Measurements from ENCODE around the gene RTN4R. TPM values are rescaled to one million over a fixed set of nuclear protein-coding genes. Genes with fewer than 3 reads are reported as not detected.
A peak's percentile ranks its signal among the peaks of the same experiment; 100 is the strongest.

RTN4R gene
- total and polyA plus RNA-seq, 2 donors from 2014 or later = 1.2 to 2.5 TPM

DNA sequence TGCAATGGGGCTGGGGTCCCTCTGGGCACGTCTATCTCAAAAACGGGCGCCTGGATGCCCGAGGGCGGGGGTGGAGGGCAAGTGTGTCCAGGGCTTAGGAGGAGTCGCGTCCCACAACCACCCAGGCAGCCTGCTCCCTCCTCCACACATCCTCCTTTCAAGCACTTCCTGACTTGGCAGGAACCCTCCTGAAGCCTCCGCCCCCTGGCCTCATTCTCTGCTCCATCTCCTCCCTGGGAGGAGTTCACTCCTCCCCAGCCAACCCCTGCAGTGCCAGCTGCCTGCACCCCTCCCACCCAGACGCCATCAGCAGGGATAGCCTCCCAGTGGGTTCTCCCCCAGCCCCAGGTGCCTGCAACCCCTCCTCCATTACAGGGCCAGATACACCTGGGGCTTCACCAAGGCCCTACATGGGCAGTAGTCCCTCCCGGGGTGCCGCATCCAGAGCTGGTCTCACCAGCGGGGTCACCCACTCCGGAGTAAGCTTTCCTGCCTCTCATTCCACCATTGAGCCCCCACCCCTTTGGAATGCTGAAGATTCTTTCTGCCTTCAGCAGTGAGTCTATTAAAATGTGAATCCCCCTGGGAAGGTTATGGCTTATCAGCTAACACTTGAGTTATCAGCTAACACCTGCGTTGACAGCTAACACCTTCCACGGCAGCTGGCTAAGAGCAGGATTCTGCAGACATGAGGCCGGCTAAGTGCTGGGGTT lies 24.4 kb downstream of the RTN4R start:
- intact Hi-C loops (cut with DNase I) = no loop called here
- FAIRE-seq (no peak), DNase-seq (peak; percentile 82 to 93 (median 88))
- Histone ChIP-seq H3K4me1 (ENCODE audit: control insufficient read depth in 2 of 3, insufficient read depth in 2 of 3, low read depth in 1 of 3, low read length in 3 of 3) (peaks cover 0 to 36% (median 0%) of the 10 kb centered on the region in 3 donors), H3K27ac (ENCODE audit: low read depth in 2 of 2, low read length in 2 of 2) (no peak overlapping the region), H3K9ac (ENCODE audit: low read length in 3 of 3) (no peak overlapping the region), H3K27me3 (ENCODE audit: control insufficient read depth, insufficient read depth, low read length) (no peaks in the 10 kb centered on the region), H3K4me3 (ENCODE audit: low read length in 3 of 3) (no peak overlapping the region), H3K36me3 (ENCODE audit: control insufficient read depth in 2 of 3, insufficient read depth in 3 of 3, low read length in 3 of 3) (no peaks in the 10 kb centered on the region), H3K9me3 (ENCODE audit: control insufficient read depth in 2 of 3, insufficient read depth in 1 of 3, low read length in 3 of 3) (no peaks in the 10 kb centered on the region)
- TF ChIP-seq, protein P1, sequence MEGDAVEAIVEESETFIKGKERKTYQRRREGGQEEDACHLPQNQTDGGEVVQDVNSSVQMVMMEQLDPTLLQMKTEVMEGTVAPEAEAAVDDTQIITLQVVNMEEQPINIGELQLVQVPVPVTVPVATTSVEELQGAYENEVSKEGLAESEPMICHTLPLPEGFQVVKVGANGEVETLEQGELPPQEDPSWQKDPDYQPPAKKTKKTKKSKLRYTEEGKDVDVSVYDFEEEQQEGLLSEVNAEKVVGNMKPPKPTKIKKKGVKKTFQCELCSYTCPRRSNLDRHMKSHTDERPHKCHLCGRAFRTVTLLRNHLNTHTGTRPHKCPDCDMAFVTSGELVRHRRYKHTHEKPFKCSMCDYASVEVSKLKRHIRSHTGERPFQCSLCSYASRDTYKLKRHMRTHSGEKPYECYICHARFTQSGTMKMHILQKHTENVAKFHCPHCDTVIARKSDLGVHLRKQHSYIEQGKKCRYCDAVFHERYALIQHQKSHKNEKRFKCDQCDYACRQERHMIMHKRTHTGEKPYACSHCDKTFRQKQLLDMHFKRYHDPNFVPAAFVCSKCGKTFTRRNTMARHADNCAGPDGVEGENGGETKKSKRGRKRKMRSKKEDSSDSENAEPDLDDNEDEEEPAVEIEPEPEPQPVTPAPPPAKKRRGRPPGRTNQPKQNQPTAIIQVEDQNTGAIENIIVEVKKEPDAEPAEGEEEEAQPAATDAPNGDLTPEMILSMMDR (IDR thresholded peaks at IDR 0.05; ENCODE audit: borderline replicate concordance, extremely low read depth, insufficient read depth) = no peak

DNA sequence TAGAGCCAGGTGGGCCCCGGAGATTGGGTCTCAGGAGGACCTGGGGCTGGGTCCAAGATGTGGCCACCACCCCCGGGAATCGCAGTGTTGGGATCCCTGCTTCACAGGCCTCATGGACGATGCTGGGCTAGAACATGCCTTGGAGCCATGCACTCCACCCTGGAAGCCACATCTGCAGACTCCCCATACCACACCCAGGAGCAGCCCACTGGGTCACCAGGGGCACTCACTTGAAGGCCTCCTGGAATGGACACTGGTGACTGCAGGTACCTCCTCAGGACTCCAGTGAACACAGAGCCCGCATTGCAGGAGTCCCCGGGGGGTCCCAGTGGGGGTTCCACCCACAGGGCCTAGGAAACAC lies 25.0 kb downstream of the RTN4R start:
- Histone ChIP-seq H3K27ac (ENCODE audit: low read depth in 2 of 2, low read length in 2 of 2) (no peak overlapping the region), H3K9ac (ENCODE audit: low read length in 3 of 3) (no peak overlapping the region), H3K27me3 (ENCODE audit: control insufficient read depth, insufficient read depth, low read length) (no peaks in the 10 kb centered on the region), H3K9me3 (ENCODE audit: control insufficient read depth in 2 of 3, insufficient read depth in 1 of 3, low read length in 3 of 3) (no peaks in the 10 kb centered on the region), H3K36me3 (ENCODE audit: control insufficient read depth in 2 of 3, insufficient read depth in 3 of 3, low read length in 3 of 3) (no peaks in the 10 kb centered on the region), H3K4me3 (ENCODE audit: low read length in 3 of 3) (no peak overlapping the region), H3K4me1 (ENCODE audit: control insufficient read depth in 2 of 3, insufficient read depth in 2 of 3, low read depth in 1 of 3, low read length in 3 of 3) (peaks cover 0 to 38% (median 0%) of the 10 kb centered on the region in 3 donors)
- FAIRE-seq (no peak), DNase-seq (no peak)
- intact Hi-C loops (cut with DNase I) = no loop called here
- TF ChIP-seq, protein P1 (IDR thresholded peaks at IDR 0.05; ENCODE audit: borderline replicate concordance, extremely low read depth, insufficient read depth) = no peak

DNA sequence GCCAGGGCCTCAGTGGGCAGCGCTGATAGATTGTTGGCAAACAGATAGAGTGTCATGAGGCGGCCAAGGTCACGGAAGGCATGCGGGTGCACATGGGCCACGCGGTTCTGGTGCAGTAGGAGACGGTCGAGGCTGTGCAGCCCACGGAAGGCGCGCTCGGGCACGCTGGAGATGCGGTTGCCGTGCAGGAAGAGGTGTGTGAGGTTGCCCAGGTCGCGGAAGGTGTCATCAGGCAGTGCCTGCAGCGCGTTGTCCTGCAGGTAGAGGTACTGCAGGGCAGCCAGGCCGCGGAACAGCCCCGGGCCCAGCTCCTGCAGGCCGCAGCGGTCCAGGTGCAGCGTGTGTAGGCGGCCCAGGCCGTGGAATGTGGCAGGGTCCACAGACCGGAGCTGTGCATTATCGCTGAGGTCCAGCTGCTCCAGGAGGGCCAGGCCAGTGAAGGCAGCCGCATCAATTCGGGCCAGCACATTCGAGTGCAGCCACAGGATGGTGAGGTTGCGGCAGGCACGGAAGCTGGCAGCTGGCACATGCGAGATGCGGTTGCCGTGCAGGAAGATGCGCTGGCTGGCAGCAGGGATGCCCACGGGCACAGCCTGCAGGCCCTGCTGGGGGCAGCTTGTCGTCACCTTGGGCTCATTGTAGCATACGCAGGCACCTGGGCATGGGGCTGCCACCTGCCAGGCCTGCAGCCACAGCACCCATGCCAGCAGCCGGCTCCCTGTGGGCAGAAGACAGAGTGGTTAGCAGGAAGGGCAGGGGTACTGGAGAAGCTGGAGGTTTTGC lies 25.5 kb downstream of the RTN4R start:
- H3K9me3 ChIP-seq (ENCODE audit: control insufficient read depth in 2 of 3, insufficient read depth in 1 of 3, low read length in 3 of 3) = no peaks in the 10 kb centered on the region
- FAIRE-seq = no peak
- DNase-seq = no peak
- no peak overlapping the region for H3K4me3 ChIP-seq (ENCODE audit: low read length in 3 of 3)
- H3K4me1 ChIP-seq (ENCODE audit: control insufficient read depth in 2 of 3, insufficient read depth in 2 of 3, low read depth in 1 of 3, low read length in 3 of 3) = peaks cover 0 to 38% (median 0%) of the 10 kb centered on the region in 3 donors
- no peak overlapping the region for H3K9ac ChIP-seq (ENCODE audit: low read length in 3 of 3)
- H3K36me3 ChIP-seq (ENCODE audit: control insufficient read depth in 2 of 3, insufficient read depth in 3 of 3, low read length in 3 of 3) = no peaks in the 10 kb centered on the region
- intact Hi-C loops (cut with DNase I) = no loop called here
- H3K27me3 ChIP-seq (ENCODE audit: control insufficient read depth, insufficient read depth, low read length) = no peaks in the 10 kb centered on the region
- no peak overlapping the region for H3K27ac ChIP-seq (ENCODE audit: low read depth in 2 of 2, low read length in 2 of 2)
- TF ChIP-seq, protein P1 (IDR thresholded peaks at IDR 0.05; ENCODE audit: borderline replicate concordance, extremely low read depth, insufficient read depth) = no peak
